GM19023 (cell line): ENCODE measurements around the gene P3H1.
"Not testable (repeated sequence)": the region's sequence is repeated elsewhere in the genome, so short reads cannot be mapped to it uniquely, and the experiment has no call there.

ENCODE experiments used
- ATAC-seq: cut with Tn5 transposase; IDR thresholded peaks from one replicate; pipeline ENCODE4 v1.9.1; 2021; ENCODE audit warnings: mild to moderate bottlenecking, moderate library complexity; ENCODE audit not compliant: unreplicated experiment

Gene P3H1

GRCh38 chr1:42774928-42775526, 8.2 kb upstream of the P3H1 start:
- ATAC-seq: no peak

GRCh38 chr1:42773420-42773819, 6.6 kb upstream of the P3H1 start:
- no peak for ATAC-seq

- ATAC-seq: no peak
Measured at GRCh38 chr1:42769811-42770210, 3.0 kb upstream of the P3H1 start.

- ATAC-seq: no peak
Measured at GRCh38 chr1:42768172-42768571, 1.3 kb upstream of the P3H1 start.

- ATAC-seq: peak; percentile 12
Measured at GRCh38 chr1:42767510-42768000, 727 bp upstream of the P3H1 start.

GRCh38 chr1:42765832-42766740, 742 bp downstream of the P3H1 start:
- ATAC-seq: peak; percentile 20

GRCh38 chr1:42765269-42765668, 1.6 kb downstream of the P3H1 start:
- ATAC-seq: no peak

GRCh38 chr1:42762269-42762668, 4.6 kb downstream of the P3H1 start:
- no peak for ATAC-seq

GRCh38 chr1:42761567-42761966, 5.3 kb downstream of the P3H1 start:
- ATAC-seq: no peak

GRCh38 chr1:42759114-42759513, 7.7 kb downstream of the P3H1 start:
- no peak for ATAC-seq

- no peak for ATAC-seq
Measured at GRCh38 chr1:42758641-42759040, 8.2 kb downstream of the P3H1 start.

GRCh38 chr1:42757892-42758275, 8.9 kb downstream of the P3H1 start:
- no peak for ATAC-seq

GRCh38 chr1:42756956-42757891, 9.6 kb downstream of the P3H1 start:
- no peak for ATAC-seq

GRCh38 chr1:42753070-42753469, 13.8 kb downstream of the P3H1 start:
- ATAC-seq: no peak

- no peak for ATAC-seq
Measured at GRCh38 chr1:42752284-42752683, 14.5 kb downstream of the P3H1 start.

- not testable (repeated sequence) for ATAC-seq
Measured at GRCh38 chr1:42751511-42752070, 15.2 kb downstream of the P3H1 start.

- no peak for ATAC-seq
Measured at GRCh38 chr1:42750041-42750440, 16.8 kb downstream of the P3H1 start.

- no peak for ATAC-seq
Measured at GRCh38 chr1:42748461-42749410, 18.1 kb downstream of the P3H1 start.

GRCh38 chr1:42748021-42748420, 18.8 kb downstream of the P3H1 start:
- no peak for ATAC-seq

- ATAC-seq: no peak
Measured at GRCh38 chr1:42747125-42747524, 19.7 kb downstream of the P3H1 start.
